Natural killer cell treated with Interleukin-12 subunit alpha and Interleukin-12 subunit beta and Interleukin-15 and Interleukin-18, amount 100 ng/mL, for 72 hours (primary cell): Measurements from ENCODE around the gene OSGIN1. TPM values are rescaled to one million over a fixed set of nuclear protein-coding genes. Genes with fewer than 3 reads are reported as not detected.

Experiments
- ATAC-seq, 2 donors: fragments of 150-1000 bp; cut with Tn5 transposase in 1 of 2; sonication (Bioruptor Pico), chemical (Tn5 transposase) in 1 of 2; 2 replicates each; pipeline ENCODE4 v1.10.0; 2021
- DNase-seq: peaks from one replicate; pipeline ENCODE4 v3.0.0; 2022; ENCODE audit warnings: low spot score
- H3K27ac Mint-ChIP-seq, 2 donors: 1 replicate in 1 of 2; 2 replicates in 1 of 2; pipeline ENCODE4 v1.8.0; 2022; ENCODE audit warnings: mixed read lengths in 2 of 2, mild to moderate bottlenecking in 1 of 2, moderate library complexity in 1 of 2
- H3K27me3 Mint-ChIP-seq, 2 donors: 1 replicate in 1 of 2; 2 replicates in 1 of 2; pipeline ENCODE4 v1.8.0; 2022; ENCODE audit warnings: mixed read lengths in 2 of 2
- H3K36me3 Mint-ChIP-seq: one replicate; pipeline ENCODE4 v1.8.0; 2022; ENCODE audit warnings: mixed read lengths
- H3K4me1 Mint-ChIP-seq, 2 donors: 1 replicate in 1 of 2; 2 replicates in 1 of 2; pipeline ENCODE4 v1.8.0; 2022; ENCODE audit warnings: low read depth in 2 of 2, mixed read lengths in 2 of 2, mild to moderate bottlenecking in 1 of 2
- H3K4me3 Mint-ChIP-seq: one replicate; pipeline ENCODE4 v1.8.0; 2022; ENCODE audit warnings: mixed read lengths
- H3K9me3 Mint-ChIP-seq: 2 replicates; pipeline ENCODE4 v1.8.0; 2022; ENCODE audit warnings: mixed read lengths
- total RNA-seq, 2 donors: library from RNA; stranded (reverse); gene quantifications; one replicate each; pipeline ENCODE4 v1.2.3, GENCODE V29; 2022

Gene OSGIN1
- total RNA-seq, 2 donors from 2014 or later = 0.38 TPM; not detected in 1

DNA sequence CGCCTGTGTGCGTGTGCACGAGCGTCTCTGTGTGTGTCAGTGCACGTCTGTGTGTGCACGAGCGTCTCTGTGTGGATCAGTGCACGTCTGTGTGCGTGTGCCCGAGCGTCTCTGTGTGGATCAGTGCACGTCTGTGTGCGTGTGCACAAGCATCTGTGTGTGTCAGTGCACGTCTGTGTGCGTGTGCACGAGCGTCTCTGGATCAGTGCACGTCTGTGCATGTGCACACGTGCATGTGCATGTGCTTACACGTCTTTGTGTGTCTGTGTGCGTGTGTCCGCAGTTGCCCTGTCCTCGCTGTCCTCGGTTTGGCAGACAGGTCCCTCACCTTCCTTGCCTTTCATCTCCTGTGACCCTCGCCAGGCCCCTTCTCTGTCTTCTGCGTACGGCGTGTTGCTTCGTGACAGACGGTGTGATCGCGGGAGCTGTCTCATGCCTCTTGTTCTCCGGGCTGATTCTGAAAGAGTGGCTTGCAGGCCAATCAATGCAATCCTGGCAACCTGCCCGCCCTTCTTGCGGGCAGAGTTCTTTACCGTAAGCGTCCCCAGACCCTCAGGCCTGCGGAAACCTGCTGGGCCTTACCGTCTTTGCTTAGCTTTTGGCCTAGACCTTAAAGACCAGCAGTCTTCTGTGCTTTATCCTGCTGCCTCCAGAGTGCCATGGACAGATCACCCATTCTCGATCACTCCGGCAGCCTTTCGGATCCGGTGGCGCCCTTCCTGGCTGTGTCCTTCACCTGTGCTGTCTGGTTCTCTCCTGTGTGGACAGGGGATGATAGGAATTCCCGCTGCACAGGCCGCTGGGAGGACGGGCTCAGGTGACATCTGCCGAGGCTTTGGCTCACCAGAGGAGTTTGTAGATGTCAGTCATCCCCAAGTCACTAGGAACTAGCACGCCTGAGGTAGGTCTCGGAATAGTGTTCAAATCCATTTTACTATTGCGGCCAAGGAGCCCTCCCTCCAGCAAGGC lies 35.6 kb upstream of the OSGIN1 start:
- Mint-ChIP-seq H3K36me3 (peaks cover 25% of the 10 kb centered on the region), H3K9me3 (no peaks in the 10 kb centered on the region), H3K4me3 (no peak overlapping the region), H3K27ac (no peak overlapping the region), H3K4me1 (peaks cover 11 to 13% of the 10 kb centered on the region in 2 donors), H3K27me3 (no peaks in the 10 kb centered on the region)
- ATAC-seq (no peak), DNase-seq (no peak)

DNA sequence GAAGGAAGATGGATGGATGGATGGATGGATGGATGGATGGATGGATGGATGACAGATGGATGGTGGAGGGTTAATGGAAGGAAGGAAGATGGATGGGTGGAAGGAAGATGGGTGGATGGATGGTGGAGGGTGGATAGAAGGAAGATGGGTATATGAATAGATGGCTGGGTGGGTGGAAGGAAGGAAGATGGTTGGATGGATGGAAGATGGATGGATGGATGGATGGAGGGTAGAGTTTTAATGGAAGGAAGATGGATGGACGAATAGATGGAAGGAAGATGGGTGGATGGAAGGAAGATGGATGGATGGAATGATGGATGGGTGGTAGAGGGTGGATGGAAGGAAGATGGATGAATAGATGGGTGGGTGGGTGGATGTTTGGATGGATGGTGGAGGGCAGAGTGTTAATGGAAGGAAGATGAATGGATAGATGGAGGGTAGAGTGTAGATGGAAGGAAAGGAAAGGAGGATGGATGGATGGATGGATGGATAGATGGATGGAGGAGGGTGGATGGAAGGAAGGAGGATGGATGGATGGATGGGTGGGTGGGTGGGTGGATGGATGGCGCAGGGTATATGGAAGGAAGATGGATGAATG lies 32.0 kb upstream of the OSGIN1 start:
- Mint-ChIP-seq H3K4me3 (no peak overlapping the region), H3K4me1 (peaks cover 11% of the 10 kb centered on the region in 2 donors), H3K27ac (no peak overlapping the region), H3K27me3 (no peaks in the 10 kb centered on the region), H3K9me3 (no peaks in the 10 kb centered on the region), H3K36me3 (peaks cover 22% of the 10 kb centered on the region)
- DNase-seq = no peak
- ATAC-seq = no peak

DNA sequence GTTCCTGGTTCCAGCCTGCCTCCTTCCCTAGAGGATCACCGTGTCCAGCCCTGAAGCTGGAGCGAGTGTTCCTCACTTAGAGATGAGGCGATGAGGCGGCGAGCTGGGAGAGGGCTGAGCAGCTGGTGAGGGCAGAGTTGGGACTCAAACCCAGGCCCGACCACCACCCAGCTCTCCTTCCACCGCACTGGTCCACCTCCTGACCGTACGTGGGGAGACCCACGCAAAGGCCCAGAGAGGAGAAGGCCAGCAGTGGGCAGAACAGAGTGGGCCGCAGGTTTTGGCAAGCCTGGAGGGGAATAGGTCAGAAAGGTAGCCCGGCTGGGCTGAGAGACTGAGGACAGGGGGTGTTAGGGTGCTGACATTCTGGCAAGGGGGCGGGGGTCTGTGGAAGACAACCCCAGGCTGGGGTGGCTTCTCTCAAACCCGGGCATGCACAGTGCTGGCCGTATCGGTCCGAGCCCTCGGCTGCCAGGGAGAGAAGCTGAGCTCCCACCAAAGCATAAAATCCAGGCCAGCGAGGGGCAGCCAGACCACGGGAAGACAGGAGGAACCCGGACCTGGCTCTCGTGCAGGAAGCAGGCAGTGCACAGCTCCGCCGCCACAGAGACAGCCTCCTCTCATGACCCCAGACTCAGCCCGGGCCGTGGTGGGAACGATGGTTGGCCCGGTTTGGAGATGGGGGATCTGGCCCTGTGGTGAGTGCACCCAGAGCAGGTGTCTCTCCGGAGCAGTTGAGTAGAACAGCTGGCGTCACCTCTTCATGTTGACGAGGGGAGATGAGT lies 29.3 kb upstream of the OSGIN1 start:
- no peak for ATAC-seq
- Mint-ChIP-seq H3K27me3 (no peaks in the 10 kb centered on the region), H3K4me1 (peaks cover 9 to 19% of the 10 kb centered on the region in 2 donors), H3K9me3 (no peaks in the 10 kb centered on the region), H3K36me3 (peaks cover 9% of the 10 kb centered on the region), H3K27ac (no peak overlapping the region), H3K4me3 (no peak overlapping the region)
- no peak for DNase-seq

DNA sequence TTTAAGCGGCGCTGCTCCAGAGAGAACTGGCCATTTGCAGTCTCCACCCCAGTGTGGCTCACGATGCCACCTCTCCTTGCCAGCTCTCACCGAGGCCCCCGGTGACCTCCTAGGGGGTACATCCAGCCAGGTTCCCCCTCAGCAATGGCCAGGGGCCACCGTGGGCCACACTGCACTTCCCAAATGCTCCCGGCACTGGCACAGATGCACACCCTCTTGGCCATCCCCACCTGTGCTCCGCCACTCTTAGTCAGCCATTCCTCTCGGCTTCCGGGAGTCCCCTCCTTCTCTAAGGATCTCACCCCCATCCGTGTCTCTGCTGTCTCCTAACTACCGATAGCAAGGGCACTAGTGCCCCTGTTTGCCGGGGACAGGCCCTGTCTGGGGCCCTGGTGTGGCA lies 28.4 kb upstream of the OSGIN1 start:
- H3K27me3 Mint-ChIP-seq = no peaks in the 10 kb centered on the region
- H3K36me3 Mint-ChIP-seq = peaks cover under 1% of the 10 kb centered on the region
- peaks cover 6 to 22% of the 10 kb centered on the region in 2 donors for H3K4me1 Mint-ChIP-seq
- no peak for ATAC-seq
- no peak for DNase-seq
- H3K4me3 Mint-ChIP-seq = no peak overlapping the region
- H3K9me3 Mint-ChIP-seq = no peaks in the 10 kb centered on the region
- H3K27ac Mint-ChIP-seq = no peak overlapping the region

DNA sequence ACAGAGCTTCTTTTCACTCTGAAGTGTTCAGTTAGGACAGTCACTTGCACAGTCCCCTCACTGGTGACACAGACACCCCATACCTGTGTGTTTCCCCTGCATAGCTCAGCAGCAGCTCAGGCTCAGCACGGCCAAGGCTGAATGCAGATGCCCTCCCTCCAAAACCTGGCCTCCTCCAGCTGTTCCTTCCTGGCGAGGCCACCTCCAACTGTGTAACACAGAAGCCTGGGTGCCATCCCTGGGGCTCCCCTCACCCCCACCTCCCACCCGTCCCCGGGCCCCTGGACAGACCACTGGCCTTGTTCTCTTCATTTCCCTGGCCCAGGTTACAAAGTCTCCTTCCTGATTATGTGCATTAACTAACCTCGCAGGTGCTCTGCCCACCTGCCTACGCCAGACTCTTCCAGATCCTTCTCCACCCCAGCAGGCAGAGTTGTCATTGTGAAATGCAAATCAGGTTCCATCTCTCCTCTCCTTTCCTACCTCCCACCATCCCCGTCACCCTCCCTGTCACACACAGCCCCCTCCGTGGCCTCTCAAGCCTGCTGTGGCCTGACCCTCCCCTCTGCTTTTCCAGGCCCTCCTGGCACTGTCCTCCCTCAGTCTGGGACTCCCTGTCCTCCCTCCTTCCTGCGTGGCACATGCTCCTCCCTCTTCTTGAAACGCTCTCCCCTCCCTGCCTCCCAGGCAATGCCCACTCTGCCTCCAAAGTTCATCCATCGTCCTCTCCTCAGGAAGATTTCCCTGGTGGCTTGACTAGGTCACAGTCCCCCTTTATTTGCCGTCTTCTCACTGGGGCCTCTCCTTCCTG lies 27.7 kb upstream of the OSGIN1 start:
- Mint-ChIP-seq H3K4me3 (no peak overlapping the region), H3K27ac (no peak overlapping the region), H3K4me1 (peaks cover 6 to 22% of the 10 kb centered on the region in 2 donors), H3K9me3 (no peaks in the 10 kb centered on the region), H3K36me3 (no peaks in the 10 kb centered on the region), H3K27me3 (no peaks in the 10 kb centered on the region)
- DNase-seq (no peak), ATAC-seq (no peak)

DNA sequence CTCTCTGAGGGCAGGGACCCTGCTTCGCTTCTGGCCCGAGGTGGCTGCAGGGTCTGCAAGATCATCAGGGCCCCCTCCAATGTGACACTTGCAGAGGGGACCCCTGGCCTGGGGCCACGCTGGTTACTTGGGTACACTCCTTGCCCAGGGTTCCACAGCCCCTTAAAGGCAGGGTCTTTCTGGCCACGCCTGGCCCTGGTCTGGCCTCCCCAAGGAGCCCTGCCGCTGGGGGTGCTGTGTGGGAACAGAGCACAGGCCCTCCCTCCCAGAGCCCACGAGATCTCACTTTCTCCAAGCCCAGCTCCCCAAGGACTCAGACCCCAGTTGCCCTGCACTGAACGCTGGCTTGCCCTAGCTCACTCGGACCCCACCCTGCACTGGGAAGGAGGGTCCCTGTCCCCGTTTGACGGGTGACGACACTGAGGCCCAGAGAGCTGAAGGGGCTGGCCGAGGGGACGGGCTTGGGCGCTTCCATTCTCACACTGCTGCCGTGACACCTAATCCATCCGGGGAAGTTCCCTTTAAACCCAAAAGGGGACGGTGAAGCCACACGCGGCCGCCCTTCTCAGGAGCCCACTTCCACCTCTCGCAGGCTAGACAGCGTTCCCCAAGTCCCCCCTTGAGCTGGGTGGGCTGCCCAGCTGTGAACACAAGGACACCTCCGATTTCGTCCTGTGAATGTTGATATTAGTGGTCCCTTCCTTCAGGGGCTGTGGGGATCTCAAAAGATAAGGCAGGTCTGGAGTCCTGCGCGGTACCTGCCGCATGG lies 26.9 kb upstream of the OSGIN1 start:
- DNase-seq = no peak
- ATAC-seq = no peak
- Mint-ChIP-seq H3K4me1 (peaks cover 6 to 22% of the 10 kb centered on the region in 2 donors), H3K9me3 (no peaks in the 10 kb centered on the region), H3K36me3 (no peaks in the 10 kb centered on the region), H3K27me3 (no peaks in the 10 kb centered on the region), H3K4me3 (no peak overlapping the region), H3K27ac (no peak overlapping the region)

DNA sequence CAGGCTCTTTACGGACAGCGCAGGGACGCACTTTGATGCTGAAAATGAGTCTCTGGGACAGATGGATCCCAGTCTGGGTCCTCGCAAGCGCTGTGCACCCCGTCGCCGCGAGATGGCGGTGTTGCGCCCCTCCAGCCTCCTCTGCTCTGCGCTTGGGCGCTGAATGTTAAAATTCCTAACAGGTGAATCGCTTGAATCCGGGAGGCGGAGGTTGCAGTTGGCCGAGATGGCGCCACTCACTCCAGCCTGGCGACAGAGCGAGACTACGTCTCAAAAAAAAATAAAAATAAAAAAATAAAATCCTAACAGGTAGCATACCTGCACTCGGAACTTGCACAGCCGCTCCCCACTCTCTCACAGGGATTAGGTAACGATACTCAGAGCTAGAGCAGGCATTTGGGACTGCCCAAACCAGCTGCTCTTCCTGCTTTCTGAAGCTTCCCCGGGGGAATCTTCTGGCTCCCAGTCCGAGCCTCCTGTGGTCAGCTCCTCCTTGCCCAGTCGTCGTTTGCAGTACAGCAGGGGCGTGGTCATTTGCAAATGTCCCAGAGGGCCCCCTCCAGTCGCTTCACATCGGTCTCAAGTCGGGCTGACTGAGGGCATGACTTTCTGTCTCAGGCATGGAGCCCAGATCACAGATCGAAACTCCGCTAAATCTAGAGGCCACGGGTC lies 26.2 kb upstream of the OSGIN1 start:
- Mint-ChIP-seq H3K36me3 (no peaks in the 10 kb centered on the region), H3K9me3 (no peaks in the 10 kb centered on the region), H3K27me3 (no peaks in the 10 kb centered on the region), H3K4me1 (peaks cover 6 to 22% of the 10 kb centered on the region in 2 donors), H3K4me3 (no peak overlapping the region), H3K27ac (no peak overlapping the region)
- ATAC-seq = peak in 1 of 2 donors; percentile 51
- no peak for DNase-seq

DNA sequence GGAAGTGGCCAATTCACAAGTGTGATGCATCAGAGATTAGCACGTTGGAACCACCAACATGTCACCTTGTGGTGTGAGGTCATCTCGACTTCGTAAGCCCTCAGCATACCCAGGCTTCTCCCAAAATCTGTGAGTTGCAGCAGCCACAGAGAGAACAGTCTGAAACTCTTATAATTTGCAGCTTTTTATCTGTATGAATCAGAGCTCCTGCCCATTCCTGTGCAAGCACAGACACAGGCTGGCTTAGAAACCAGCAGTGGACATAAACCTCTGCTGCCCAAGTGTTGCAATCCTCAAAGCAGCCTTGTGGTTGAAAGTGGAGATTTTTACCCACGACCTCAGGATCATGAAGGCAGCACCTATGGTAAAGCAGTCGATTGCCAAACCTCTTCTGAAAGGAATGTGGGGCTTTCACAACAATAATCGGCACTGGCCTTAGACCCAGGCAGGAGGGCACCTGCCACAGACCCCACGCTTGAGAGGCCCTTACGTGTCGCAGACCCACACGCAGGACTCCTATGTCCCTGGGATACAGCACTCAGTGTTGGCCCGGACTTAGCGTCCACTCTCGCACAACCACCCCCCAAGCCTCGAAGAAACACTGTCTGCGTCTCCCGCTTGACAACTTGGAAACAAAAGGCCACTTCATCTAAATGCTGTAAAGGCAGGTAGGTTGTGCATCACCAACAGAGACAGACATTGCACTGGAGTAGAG lies 24.5 kb upstream of the OSGIN1 start:
- Mint-ChIP-seq H3K27ac (no peak overlapping the region), H3K4me3 (no peak overlapping the region), H3K36me3 (no peaks in the 10 kb centered on the region), H3K9me3 (no peaks in the 10 kb centered on the region), H3K4me1 (peaks cover 6 to 22% of the 10 kb centered on the region in 2 donors), H3K27me3 (no peaks in the 10 kb centered on the region)
- ATAC-seq (peak; percentile 75 to 83), DNase-seq (peak; percentile 69)

DNA sequence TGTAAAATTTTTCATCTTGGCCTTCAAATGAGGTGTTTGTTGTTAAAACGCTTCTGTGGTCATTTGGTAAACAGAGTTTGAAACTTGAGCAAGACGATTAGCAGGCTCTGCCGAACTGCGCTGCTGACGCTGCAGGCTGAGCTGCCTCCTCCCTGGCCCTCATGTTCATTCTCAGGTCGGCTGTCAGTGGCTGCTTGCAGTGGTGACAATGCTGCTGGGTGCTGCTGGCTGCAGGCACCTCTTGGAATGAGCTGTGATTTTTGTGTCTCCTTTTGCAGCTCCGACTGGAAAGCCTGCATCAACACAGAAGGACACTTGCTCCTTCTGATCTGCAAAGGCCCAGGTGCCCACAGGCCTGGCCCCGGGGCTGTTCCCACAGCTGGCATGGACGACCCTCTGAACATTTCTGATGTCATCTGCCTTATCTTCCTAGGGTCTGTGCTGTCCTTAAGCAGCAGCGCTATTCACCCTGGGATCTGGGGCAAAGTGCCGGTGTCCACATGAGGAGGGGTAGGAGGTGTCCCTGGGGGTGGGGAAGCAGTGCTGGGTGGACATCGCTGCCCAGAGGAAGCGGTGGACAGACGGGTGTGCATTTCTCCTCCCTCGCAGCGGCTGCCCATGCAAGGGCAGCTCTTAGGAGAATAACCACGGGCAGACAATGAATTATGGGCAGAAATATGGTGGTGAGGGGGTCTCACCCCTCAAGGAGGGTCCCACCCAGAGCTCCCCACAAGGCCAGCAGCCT lies 23.1 kb upstream of the OSGIN1 start:
- no peak for ATAC-seq
- Mint-ChIP-seq H3K9me3 (no peaks in the 10 kb centered on the region), H3K4me3 (no peak overlapping the region), H3K4me1 (peaks cover 6 to 22% of the 10 kb centered on the region in 2 donors), H3K27me3 (no peaks in the 10 kb centered on the region), H3K27ac (no peak overlapping the region), H3K36me3 (no peaks in the 10 kb centered on the region)
- no peak for DNase-seq

DNA sequence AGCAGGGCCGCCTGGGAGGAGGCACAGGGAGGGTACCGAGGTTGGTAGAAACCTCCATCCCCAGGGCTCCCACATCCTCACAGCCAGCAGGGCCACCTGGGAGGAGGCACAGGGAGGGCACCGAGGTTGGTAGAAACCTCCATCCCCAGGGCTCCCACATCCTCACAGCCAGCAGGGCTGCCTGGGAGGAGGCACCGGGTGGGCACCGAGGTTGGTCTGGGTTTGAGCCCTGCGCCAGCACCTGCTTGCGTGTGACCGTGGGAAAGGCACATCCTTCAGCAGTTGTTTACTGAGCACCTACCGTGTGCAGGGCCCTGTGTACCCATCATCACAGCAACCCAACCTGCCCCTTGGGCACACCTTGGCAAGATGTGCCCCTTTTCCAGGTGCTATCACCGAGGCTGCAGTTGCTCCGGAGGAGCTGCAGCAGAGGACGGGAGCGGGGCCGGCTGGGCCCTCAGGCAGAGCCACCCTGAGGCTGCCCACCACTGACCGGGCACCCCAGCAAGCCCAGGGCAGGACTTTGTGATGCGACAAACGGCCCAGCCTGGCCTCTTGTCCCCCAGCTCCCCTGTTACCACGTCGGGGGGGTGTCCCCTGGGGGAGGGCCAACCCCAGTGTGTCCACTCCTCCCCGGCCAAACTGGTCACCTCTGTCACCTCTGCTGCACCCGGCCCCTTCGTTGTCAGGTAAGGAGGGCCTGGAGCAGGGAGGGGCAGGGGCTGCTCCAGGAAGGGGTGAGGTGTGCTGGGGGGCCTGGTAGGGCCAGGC lies 22.1 kb upstream of the OSGIN1 start:
- ATAC-seq (no peak), DNase-seq (no peak)
- Mint-ChIP-seq H3K9me3 (no peaks in the 10 kb centered on the region), H3K36me3 (no peaks in the 10 kb centered on the region), H3K27me3 (no peaks in the 10 kb centered on the region), H3K4me3 (no peak overlapping the region), H3K27ac (no peak overlapping the region), H3K4me1 (peaks cover 6 to 17% of the 10 kb centered on the region in 2 donors)

DNA sequence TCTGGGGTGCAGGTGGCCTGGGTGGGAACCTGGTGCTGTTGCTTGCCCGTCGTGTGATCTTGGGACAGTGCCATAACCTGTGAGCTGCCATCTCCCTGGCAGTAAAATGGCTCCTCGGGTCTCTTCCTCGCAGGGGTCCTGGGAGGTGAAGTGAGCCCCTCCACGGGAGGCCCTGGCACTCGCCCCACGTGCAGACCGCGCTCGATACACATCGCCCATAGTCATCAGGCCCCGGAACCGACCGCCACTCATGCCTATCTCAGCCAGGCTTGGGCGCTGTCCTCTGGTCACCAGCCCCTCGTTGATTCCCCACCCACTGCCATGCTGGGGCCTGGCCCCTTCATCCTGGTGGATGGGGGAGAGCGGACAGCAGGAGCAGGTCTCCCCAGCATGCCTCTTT lies 21.5 kb upstream of the OSGIN1 start:
- H3K36me3 Mint-ChIP-seq = no peaks in the 10 kb centered on the region
- DNase-seq (no peak), ATAC-seq (no peak)
- no peaks in the 10 kb centered on the region for H3K9me3 Mint-ChIP-seq
- H3K27me3 Mint-ChIP-seq = no peaks in the 10 kb centered on the region
- peaks cover 6 to 14% of the 10 kb centered on the region in 2 donors for H3K4me1 Mint-ChIP-seq
- H3K27ac Mint-ChIP-seq = no peak overlapping the region
- no peak overlapping the region for H3K4me3 Mint-ChIP-seq
